Kidney (tissue), 14 donors: ENCODE measurements around the gene ACVR1B. TPM values are rescaled to one million over a fixed set of nuclear protein-coding genes. Genes with fewer than 3 reads are reported as not detected.
A peak's percentile ranks its signal among the peaks of the same experiment; 100 is the strongest.

ENCODE experiments used
- DNase-seq, 5 donors: peaks; one replicate each; pipeline ENCODE4 v3.0.0-alpha.2; 2013 to 2020
- FAIRE-seq: peaks from 2 replicates; lab custom pipeline; 2012; peaks lifted over from hg19 to GRCh38; lab: Jason Lieb, UNC
- H3K27ac ChIP-seq, 2 donors: one replicate each; pipeline ENCODE4 v1.7.0; 2013; ENCODE audit warnings: low read depth in 2 of 2, low read length in 2 of 2, inconsistent platforms in 1 of 2
- H3K27me3 ChIP-seq: one replicate; pipeline ENCODE4 v1.7.1; 2013; ENCODE audit warnings: low read length, inconsistent platforms; ENCODE audit not compliant: control insufficient read depth, insufficient read depth
- H3K36me3 ChIP-seq, 3 donors: one replicate each; pipeline versions ENCODE4 v1.7.0 to v1.7.1; 2013; ENCODE audit warnings: low read length in 3 of 3, control low read depth in 1 of 3, inconsistent platforms in 1 of 3; ENCODE audit not compliant: insufficient read depth in 3 of 3, control insufficient read depth in 2 of 3
- H3K4me1 ChIP-seq, 3 donors: one replicate each; pipeline versions ENCODE4 v1.7.0 to v1.7.1; 2013; ENCODE audit warnings: low read length in 3 of 3, inconsistent platforms in 1 of 3, low read depth in 1 of 3; ENCODE audit not compliant: control insufficient read depth in 2 of 3, insufficient read depth in 2 of 3
- H3K4me3 ChIP-seq, 3 donors: one replicate each; pipeline versions ENCODE4 v1.7.0 to v1.8.1; 2013; ENCODE audit warnings: low read length in 3 of 3, control low read depth in 1 of 3, inconsistent platforms in 1 of 3
- H3K9ac ChIP-seq, 3 donors: one replicate each; pipeline versions ENCODE4 v1.7.0 to v1.7.1; 2013; ENCODE audit warnings: low read length in 3 of 3, control low read depth in 1 of 3, inconsistent platforms in 1 of 3
- H3K9me3 ChIP-seq, 3 donors: one replicate each; pipeline versions ENCODE4 v1.7.0 to v1.7.1; 2013; ENCODE audit warnings: low read length in 3 of 3, control low read depth in 1 of 3, inconsistent platforms in 1 of 3; ENCODE audit not compliant: control insufficient read depth in 2 of 3, insufficient read depth in 1 of 3
- CTCF ChIP-seq: IDR thresholded peaks from 3 replicates; pipeline ENCODE4 v1.5.1; 2012; ENCODE audit warnings: mild to moderate bottlenecking, moderate library complexity, borderline replicate concordance; ENCODE audit not compliant: insufficient read depth; ENCODE audit errors: extremely low read depth
- intact Hi-C: fragments of 100-400 bp; cut with DNase I; formaldehyde crosslinking; loops from one replicate; pipeline ENCODE4 v1.11.1; 2022
- polyA plus RNA-seq: library from polyadenylated mRNA; stranded (reverse); fragments of 350-450 nt; fragmentation: Illumina TruSeq; extraction: RNeasy Lipid Tissue Mini Kit (QIAGEN cat#74804); gene quantifications from one replicate; pipeline ENCODE4 v1.2.3, GENCODE V29; 2014; ENCODE audit warnings: low read depth, low replicate concordance; ENCODE audit not compliant: insufficient read depth
- total RNA-seq: library from RNA; stranded (reverse); fragmentation: NEBNext Ultra II Directional; extraction: Animal tissue kit (Norgen Biotek cat#: 25700); gene quantifications from one replicate; pipeline ENCODE4 v1.2.1, GENCODE V29; 2021
- donor health status: control.
- donor health status: control.
- donor health status: control.
- donor health status: control.
- donor health status: control.
- donor health status: DM: yes; HTN: yes; CAD: no.
- donor health status: Normal renal cell carcinoma (clear cell type).

ACVR1B gene
- total and polyA plus RNA-seq, 2 donors from 2014 or later, result 30.6 to 95.5 TPM

DNA sequence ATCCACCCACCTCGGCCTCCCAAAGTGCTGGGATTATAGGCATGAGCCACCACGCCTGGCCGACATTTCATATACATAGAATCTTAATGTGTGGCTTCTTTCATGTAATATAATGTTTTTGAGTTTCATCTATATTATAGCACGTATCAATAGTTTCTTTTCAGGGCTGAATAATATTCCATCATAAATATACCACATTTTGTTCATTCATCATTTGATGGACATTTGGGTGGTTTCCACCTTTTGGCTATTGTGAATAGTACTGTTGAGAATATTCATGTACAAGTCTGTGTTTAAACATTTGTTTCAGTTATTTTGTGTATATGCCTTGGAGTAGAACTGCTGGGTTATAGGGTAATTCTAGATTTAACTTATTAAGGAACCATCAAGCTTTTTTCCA, 12.0 kb downstream of the ACVR1B start:
- Histone ChIP-seq H3K27me3 (no peaks in the 10 kb centered on the region), H3K27ac (no peak overlapping the region), H3K9me3 (no peaks in the 10 kb centered on the region), H3K36me3 (peaks cover 0 to 6% (median 2%) of the 10 kb centered on the region in 3 donors), H3K9ac (no peak overlapping the region), H3K4me3 (no peak overlapping the region), H3K4me1 (peaks cover 0 to 39% (median 26%) of the 10 kb centered on the region in 3 donors)
- no peak for TF ChIP-seq CTCF
- FAIRE-seq (no peak), DNase-seq (no peak)
- intact Hi-C loops, result no loop called here

DNA sequence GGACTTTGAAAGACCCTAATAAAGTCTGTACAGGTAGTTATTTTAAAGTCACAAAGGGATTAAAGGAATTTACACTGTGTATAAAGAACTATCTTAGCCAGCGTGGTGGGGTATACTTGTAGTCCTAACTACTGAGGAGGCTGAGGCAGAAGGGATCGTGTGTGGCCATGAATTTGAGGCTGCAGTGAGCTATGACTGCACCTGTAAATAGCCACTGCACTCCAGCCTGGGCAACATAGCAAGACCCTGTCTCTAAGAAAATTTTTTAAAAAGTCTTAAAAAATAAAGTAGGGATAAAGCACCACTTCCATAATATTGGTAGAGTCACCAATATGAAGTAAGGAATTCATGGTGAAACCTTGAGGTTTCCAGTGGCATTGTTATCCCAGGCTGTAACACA, 18.1 kb downstream of the ACVR1B start:
- no peak for FAIRE-seq

DNA sequence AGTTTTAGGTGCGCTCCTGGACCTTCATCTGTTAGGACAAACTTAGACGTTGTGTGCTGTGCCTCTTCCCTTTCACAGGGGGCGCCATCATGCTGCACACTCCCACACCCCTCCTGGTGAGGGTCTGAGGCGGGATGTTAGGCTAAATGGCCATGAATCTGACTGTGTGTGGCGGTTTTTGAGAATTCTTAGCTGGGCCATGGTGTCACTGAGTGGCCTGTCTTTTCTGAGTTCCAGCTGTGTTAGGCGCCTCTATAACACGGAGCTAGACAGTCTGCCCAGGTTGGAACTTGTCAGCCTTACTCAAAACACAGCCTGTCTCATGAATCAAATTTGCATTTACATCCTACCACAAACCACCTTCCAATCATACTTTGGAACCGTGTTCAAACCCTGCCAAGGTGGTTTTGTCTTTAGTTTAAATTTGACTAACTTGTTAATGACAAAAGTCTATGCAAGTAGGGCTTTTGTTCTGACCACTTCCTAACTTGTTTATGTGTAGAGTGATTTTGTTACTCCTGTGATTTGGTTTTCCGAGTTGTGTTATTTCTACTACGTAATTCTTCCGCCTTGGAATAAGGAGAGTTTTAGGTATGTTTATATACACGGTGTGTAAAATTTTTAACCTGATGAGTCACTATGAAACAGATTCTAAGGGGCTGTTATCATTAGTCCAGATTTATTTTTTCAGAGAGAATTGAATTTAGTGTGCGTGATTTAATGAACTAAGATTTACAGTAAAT, 19.6 kb downstream of the ACVR1B start:
- no peaks in the 10 kb centered on the region for H3K9me3 ChIP-seq
- H3K4me3 ChIP-seq, result peak overlapping the region in 1 of 3 donors; percentile 40
- H3K27me3 ChIP-seq, result no peaks in the 10 kb centered on the region
- H3K4me1 ChIP-seq, result peaks cover 9 to 63% (median 48%) of the 10 kb centered on the region in 3 donors
- TF ChIP-seq CTCF, result peak; percentile 58
- peaks cover 0 to 2% (median under 1%) of the 10 kb centered on the region in 3 donors for H3K36me3 ChIP-seq
- DNase-seq (peak in 3 of 5 donors; percentile 44 to 90 (median 72)), FAIRE-seq (no peak)
- intact Hi-C loops, result no loop called here
- H3K9ac ChIP-seq, result peak overlapping the region in 1 of 3 donors; percentile 37
- peak overlapping the region; percentile 78 to 82 for H3K27ac ChIP-seq

More for the DNA sequence above, 18.1 kb downstream of the ACVR1B start:
- Histone ChIP-seq H3K4me3 (no peak overlapping the region), H3K9me3 (no peaks in the 10 kb centered on the region), H3K27me3 (no peaks in the 10 kb centered on the region), H3K9ac (no peak overlapping the region), H3K36me3 (no peaks in the 10 kb centered on the region), H3K4me1 (peaks cover 9 to 48% (median 36%) of the 10 kb centered on the region in 3 donors), H3K27ac (peak overlapping the region in 1 of 2 donors; percentile 71)
- TF ChIP-seq CTCF, result no peak
- intact Hi-C loops, result no loop called here
- no peak for DNase-seq
